ENCODE data around the gene SPATA31A5.
"Not testable (repeated sequence)": the region's sequence is repeated elsewhere in the genome, so short reads cannot be mapped to it uniquely, and the experiment has no call there.

SPATA31A5 gene

GRCh38 chr9:60914107-60914506 is at the start of gene SPATA31A5:
TSS of gene SPATA31A5 (plus strand) at chr9:60914407. CDS start at chr9:60914436, 29 bp downstream.
- H3K4me1 Mint-ChIP-seq = not testable (repeated sequence)

GRCh38 chr9:60962990-60963350 is 48.8 kb downstream of the SPATA31A5 start:
- not testable (repeated sequence) for H3K27me3 Mint-ChIP-seq, H3K4me3 Mint-ChIP-seq, DNase-seq, H3K27ac Mint-ChIP-seq, ATAC-seq, H3K4me1 Mint-ChIP-seq, H3K9me3 Mint-ChIP-seq

More at GRCh38 chr9:60914107-60914506, at the start of gene SPATA31A5:
- not testable (repeated sequence) for ATAC-seq, DNase-seq, H3K27me3 Mint-ChIP-seq, H3K27ac Mint-ChIP-seq, H3K4me3 Mint-ChIP-seq, H3K9me3 Mint-ChIP-seq

- not testable (repeated sequence) for H3K27me3 Mint-ChIP-seq, H3K4me3 Mint-ChIP-seq
These were observed 52.2 kb downstream of the SPATA31A5 start for GRCh38 chr9:60966382-60966781.

More at GRCh38 chr9:60966382-60966781, 52.2 kb downstream of the SPATA31A5 start:
- DNase-seq, H3K9me3 Mint-ChIP-seq, ATAC-seq, H3K27ac Mint-ChIP-seq, H3K4me1 Mint-ChIP-seq: not testable (repeated sequence)

Measured in stimulated activated naive CD8-positive, alpha-beta T cell treated with anti-CD3 and anti-CD28 coated beads, Interleukin-15, amount 100 ng/mL, for 72 hours (primary cell).